Measurements from ENCODE around the gene LYPD6.

DNA sequence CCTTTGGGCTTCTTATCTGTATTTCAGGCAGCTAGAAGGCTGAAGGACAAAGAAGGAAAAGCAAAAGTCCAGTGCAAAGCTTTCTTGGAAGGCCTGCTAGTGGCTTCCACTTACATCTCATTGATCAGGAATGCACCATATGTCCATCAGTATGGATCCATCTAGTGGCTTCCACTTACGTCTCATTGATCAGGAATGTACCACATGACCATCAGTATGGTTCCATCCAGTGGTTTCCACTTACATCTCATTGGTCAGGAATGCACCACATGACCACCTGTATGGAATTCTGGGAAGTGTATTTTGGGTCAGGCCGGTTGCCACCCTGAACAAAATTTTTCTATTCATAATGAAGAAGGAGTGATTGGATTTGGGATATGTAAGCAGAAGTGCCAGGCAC lies 70.6 kb downstream of the LYPD6 start:
- TF ChIP-seq GATA2 (IDR thresholded peaks at IDR 0.05; ENCODE audit: low read depth, low read length): no peak
- TF ChIP-seq GATA3 (IDR thresholded peaks at IDR 0.05; ENCODE audit: low read depth, low read length): no peak
